ENCODE data around the gene SUN2.

The SUN2 gene

DNA sequence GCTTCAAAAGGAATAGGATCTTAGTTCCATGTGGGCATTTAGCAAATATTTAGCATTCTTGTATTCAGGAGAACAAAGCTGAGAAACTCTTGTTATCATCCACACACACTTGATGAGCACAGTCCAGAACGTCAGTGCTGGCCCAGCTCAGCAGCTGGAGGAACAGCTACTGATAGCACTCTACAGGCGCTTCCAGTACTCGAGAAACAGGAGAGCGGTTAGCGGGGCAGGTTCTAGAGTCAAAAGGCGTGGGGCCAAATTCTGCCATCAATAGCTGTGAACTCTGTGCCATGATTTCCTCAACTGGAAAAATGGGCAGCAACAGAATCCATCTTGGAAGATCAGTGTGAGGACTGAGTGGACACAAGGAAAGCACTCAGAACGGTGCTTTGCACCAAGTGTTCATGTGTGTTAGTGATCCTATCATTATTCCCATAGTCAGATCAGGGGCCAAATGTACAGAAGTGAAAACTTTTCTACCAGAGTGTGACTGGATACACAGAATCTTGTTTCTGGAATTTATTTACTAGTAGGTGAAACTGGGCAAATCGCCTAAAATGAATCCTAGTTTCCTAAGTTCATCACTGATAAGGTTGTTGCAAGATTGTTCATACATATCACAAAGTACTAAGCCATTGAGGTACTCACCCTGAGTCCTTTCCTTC is 58.2 kb downstream of the SUN2 start:
- FAIRE-seq, result no peak
- TF ChIP-seq, protein P1, sequence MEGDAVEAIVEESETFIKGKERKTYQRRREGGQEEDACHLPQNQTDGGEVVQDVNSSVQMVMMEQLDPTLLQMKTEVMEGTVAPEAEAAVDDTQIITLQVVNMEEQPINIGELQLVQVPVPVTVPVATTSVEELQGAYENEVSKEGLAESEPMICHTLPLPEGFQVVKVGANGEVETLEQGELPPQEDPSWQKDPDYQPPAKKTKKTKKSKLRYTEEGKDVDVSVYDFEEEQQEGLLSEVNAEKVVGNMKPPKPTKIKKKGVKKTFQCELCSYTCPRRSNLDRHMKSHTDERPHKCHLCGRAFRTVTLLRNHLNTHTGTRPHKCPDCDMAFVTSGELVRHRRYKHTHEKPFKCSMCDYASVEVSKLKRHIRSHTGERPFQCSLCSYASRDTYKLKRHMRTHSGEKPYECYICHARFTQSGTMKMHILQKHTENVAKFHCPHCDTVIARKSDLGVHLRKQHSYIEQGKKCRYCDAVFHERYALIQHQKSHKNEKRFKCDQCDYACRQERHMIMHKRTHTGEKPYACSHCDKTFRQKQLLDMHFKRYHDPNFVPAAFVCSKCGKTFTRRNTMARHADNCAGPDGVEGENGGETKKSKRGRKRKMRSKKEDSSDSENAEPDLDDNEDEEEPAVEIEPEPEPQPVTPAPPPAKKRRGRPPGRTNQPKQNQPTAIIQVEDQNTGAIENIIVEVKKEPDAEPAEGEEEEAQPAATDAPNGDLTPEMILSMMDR (IDR thresholded peaks at IDR 0.05; ENCODE audit: insufficient read depth, missing control alignments), result no peak
- DNase-seq (ENCODE audit: insufficient read length, low spot score), result no peak

GRCh38 chr22:38696606-38697424 is 59.0 kb downstream of the SUN2 start:
- no peak for FAIRE-seq
- DNase-seq (ENCODE audit: insufficient read length, low spot score), result no peak
- TF ChIP-seq, protein P1 (IDR thresholded peaks at IDR 0.05; ENCODE audit: insufficient read depth, missing control alignments), result no peak

DNA sequence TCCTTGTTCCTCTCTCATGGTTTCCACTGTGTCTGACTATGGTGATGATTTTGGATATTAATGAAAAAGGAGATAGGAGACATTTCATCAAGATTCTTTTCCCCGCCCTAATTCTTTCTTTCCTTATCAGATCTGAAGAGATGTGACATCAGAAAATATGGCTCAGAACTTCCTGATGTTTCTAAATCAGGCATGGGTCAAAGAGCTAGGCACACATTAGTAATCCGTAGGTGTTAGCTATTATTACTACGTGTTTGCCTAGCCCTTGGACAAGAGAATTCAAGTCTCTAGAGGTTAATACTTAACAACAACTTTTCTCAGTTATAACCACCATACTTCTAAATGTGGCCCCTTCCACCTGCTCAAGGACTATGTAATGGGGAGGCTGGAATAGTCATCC is 60.9 kb downstream of the SUN2 start:
- DNase-seq (ENCODE audit: insufficient read length, low spot score) (no peak), FAIRE-seq (no peak)
- TF ChIP-seq, protein P1 (IDR thresholded peaks at IDR 0.05; ENCODE audit: insufficient read depth, missing control alignments), result no peak

DNA sequence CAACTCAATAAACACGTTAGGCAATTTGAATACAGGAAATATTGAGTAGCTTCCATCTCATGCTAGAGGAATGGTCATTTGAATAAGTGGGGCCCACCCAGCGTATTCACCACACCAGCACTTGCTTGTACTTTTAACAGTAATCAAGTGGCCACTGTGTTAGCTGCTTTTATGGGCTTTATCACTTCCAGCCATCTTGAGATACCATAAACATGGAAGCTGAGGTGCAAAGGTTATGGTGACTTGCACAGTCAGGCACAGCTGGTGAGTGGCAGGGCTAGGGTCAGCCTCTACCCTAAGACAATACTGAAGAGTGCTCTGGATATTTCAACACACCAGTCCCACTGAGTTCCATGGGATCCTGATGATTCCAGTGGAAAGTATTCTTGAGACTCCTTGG is 61.7 kb downstream of the SUN2 start:
- DNase-seq (ENCODE audit: insufficient read length, low spot score) (no peak), FAIRE-seq (no peak)
- TF ChIP-seq, protein P1 (IDR thresholded peaks at IDR 0.05; ENCODE audit: insufficient read depth, missing control alignments), result no peak

DNA sequence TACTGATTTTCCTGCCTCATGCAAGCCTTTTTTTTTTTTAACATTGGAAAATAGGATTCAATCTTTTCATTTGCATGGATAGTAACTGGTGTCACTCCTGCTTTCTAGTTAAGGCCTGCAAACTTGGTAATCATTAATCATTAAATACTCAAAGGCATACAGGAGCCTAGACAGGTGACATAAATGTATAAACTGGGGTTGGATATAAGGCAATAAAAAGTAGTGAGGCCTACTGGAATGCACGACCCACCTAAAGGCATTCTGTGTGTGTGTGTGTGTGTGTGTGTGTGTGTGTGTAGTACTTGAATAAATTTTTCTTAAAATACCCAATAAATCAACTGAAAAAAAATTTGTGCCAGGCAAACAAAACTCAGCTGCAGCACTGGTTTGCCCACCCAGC is 66.1 kb downstream of the SUN2 start:
- TF ChIP-seq, protein P1 (IDR thresholded peaks at IDR 0.05; ENCODE audit: insufficient read depth, missing control alignments), result no peak
- DNase-seq (ENCODE audit: insufficient read length, low spot score) (no peak), FAIRE-seq (no peak)

DNA sequence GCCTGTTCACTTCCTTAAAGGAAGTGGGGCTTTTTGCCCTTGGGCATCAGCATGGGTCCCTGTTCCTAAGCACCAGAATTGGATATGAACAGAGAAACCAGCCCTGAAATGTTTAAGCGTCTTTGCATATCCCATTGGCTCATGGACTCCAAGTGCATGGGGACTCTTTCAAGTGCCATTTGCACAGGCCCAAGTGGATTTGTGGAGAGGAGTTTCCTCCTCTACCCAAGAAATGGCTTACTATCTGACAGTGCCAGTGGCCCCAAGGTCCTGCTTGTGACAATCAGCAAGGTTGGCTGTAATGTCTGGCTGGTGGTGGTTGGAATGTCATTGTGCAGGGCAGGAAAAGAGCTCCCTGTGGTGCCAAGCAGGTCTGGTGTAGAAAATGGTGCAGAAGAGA is 70.0 kb downstream of the SUN2 start:
- FAIRE-seq, result no peak
- TF ChIP-seq, protein P1 (IDR thresholded peaks at IDR 0.05; ENCODE audit: insufficient read depth, missing control alignments), result no peak
- no peak for DNase-seq (ENCODE audit: insufficient read length, low spot score)

GRCh38 chr22:38684895-38685294 is 70.9 kb downstream of the SUN2 start:
- FAIRE-seq (no peak), DNase-seq (ENCODE audit: insufficient read length, low spot score) (no peak)
- TF ChIP-seq, protein P1 (IDR thresholded peaks at IDR 0.05; ENCODE audit: insufficient read depth, missing control alignments), result no peak

All from D721Med (cell line).